Measurements from ENCODE around the gene HLCS. TPM values are rescaled to one million over a fixed set of nuclear protein-coding genes. Genes with fewer than 3 reads are reported as not detected.
"Not testable (repeated sequence)": the region's sequence is repeated elsewhere in the genome, so short reads cannot be mapped to it uniquely, and the experiment has no call there.

Gene HLCS
- polyA plus RNA-seq, 4 donors: 2.7 to 13.7 (median 4.9) TPM

DNA sequence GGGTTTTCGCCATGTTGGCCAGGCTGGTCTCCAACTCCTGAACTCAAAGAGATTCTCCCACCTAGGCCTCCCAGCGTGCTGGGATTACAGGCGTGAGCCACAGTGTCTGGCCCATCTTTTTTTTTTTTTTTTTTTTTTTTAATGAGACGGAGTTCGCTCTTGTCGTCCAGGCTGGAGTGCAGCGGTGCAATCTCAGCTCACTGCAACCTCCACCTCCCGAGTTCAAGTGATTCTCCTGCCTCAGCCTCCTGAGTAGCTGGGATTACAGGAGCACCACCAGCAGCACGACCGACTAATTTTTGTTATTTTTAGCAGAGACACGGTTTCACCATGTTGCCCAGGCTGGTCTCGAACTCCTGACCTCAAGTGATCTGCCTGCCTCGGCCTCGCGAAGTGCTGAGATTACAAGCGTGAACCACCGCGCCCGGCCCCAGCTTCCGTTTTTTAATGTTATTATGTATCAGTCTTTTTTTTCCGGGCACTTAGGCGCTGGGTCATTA is 22.8 kb upstream of the HLCS start:
- DNase-seq; H3K36me3 ChIP-seq (ENCODE audit: control insufficient read depth in 3 of 3, insufficient read depth in 2 of 3, low read depth in 1 of 3, low read length in 3 of 3); FAIRE-seq; H3K27me3 ChIP-seq (ENCODE audit: control insufficient read depth in 3 of 3, insufficient read depth in 3 of 3, low read length in 3 of 3); H3K4me1 ChIP-seq (ENCODE audit: control insufficient read depth in 3 of 3, insufficient read depth in 2 of 3, low read depth in 1 of 3, low read length in 2 of 3); H3K9me3 ChIP-seq (ENCODE audit: control insufficient read depth in 2 of 2, insufficient read depth in 1 of 2, low read depth in 1 of 2, low read length in 1 of 2): not testable (repeated sequence)
- 32 to 44% (median 40%) methylated on average over 18 to 22 of the region's 22 CpGs for WGBS, 3 donors
- Histone ChIP-seq H3K27ac (ENCODE audit: low read depth in 1 of 3, low read length in 2 of 3) (peak overlapping the region; percentile 86 to 98 (median 91)), H3K4me3 (ENCODE audit: low read depth in 1 of 3, low read length in 3 of 3) (peak overlapping the region; percentile 61 to 70 (median 62))

DNA sequence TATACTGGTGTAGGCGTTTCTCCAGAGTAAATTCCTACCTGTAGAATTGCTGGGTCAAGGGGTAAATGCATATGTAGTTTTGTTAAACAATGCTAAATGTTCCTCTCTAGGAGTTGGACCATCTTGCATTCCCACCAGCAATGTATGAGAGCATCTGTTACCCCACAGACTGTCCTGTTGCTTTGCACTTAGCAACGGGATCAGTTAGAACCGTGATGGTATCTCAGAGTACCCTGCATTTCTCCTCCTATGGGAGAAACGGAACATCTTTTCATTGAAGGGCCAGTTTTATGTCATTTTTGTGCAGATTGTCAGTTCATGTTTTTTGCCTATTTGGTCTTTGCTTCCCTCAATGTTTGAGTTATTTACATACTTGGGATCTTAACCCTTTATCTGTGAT is 22.1 kb upstream of the HLCS start:
- no peaks in the 10 kb centered on the region for H3K27me3 ChIP-seq (ENCODE audit: control insufficient read depth in 3 of 3, insufficient read depth in 3 of 3, low read length in 3 of 3)
- DNase-seq (no peak), FAIRE-seq (no peak)
- H3K27ac ChIP-seq (ENCODE audit: low read depth in 1 of 3, low read length in 2 of 3): no peak overlapping the region
- 82 to 85% (median 85%) methylated on average over 4 of the region's 4 CpGs for WGBS, 3 donors
- no peaks in the 10 kb centered on the region for H3K36me3 ChIP-seq (ENCODE audit: control insufficient read depth in 3 of 3, insufficient read depth in 2 of 3, low read depth in 1 of 3, low read length in 3 of 3)
- peaks cover 0 to 7% (median 0%) of the 10 kb centered on the region in 3 donors for H3K4me1 ChIP-seq (ENCODE audit: control insufficient read depth in 3 of 3, insufficient read depth in 2 of 3, low read depth in 1 of 3, low read length in 2 of 3)
- H3K4me3 ChIP-seq (ENCODE audit: low read depth in 1 of 3, low read length in 3 of 3): no peak overlapping the region
- H3K9me3 ChIP-seq (ENCODE audit: control insufficient read depth in 2 of 2, insufficient read depth in 1 of 2, low read depth in 1 of 2, low read length in 1 of 2): no peaks in the 10 kb centered on the region

DNA sequence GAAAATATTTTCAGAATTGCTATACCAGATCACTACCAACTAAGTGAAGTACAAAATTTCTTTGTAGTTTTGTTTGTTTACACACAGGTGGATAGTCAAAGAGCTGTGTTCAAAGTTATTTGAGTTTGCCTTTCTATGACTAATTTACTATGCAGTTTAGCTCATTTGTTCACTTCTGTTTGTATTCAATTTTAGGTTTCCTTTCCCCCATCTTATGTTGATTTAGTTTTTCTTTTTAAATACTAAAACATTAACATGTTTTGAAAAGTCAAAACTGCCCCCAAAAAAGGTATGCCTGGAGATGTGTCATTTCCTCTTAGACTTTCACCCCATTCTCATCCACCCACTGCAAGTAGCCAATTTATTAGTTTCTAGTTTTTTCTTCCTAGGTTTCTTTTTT is 21.4 kb upstream of the HLCS start:
- no peaks in the 10 kb centered on the region for H3K9me3 ChIP-seq (ENCODE audit: control insufficient read depth in 2 of 2, insufficient read depth in 1 of 2, low read depth in 1 of 2, low read length in 1 of 2)
- no peak overlapping the region for H3K27ac ChIP-seq (ENCODE audit: low read depth in 1 of 3, low read length in 2 of 3)
- no peak for DNase-seq
- peaks cover 0 to 7% (median 0%) of the 10 kb centered on the region in 3 donors for H3K4me1 ChIP-seq (ENCODE audit: control insufficient read depth in 3 of 3, insufficient read depth in 2 of 3, low read depth in 1 of 3, low read length in 2 of 3)
- no peaks in the 10 kb centered on the region for H3K36me3 ChIP-seq (ENCODE audit: control insufficient read depth in 3 of 3, insufficient read depth in 2 of 3, low read depth in 1 of 3, low read length in 3 of 3)
- no peak overlapping the region for H3K4me3 ChIP-seq (ENCODE audit: low read depth in 1 of 3, low read length in 3 of 3)
- H3K27me3 ChIP-seq (ENCODE audit: control insufficient read depth in 3 of 3, insufficient read depth in 3 of 3, low read length in 3 of 3): no peaks in the 10 kb centered on the region
- no peak for FAIRE-seq

DNA sequence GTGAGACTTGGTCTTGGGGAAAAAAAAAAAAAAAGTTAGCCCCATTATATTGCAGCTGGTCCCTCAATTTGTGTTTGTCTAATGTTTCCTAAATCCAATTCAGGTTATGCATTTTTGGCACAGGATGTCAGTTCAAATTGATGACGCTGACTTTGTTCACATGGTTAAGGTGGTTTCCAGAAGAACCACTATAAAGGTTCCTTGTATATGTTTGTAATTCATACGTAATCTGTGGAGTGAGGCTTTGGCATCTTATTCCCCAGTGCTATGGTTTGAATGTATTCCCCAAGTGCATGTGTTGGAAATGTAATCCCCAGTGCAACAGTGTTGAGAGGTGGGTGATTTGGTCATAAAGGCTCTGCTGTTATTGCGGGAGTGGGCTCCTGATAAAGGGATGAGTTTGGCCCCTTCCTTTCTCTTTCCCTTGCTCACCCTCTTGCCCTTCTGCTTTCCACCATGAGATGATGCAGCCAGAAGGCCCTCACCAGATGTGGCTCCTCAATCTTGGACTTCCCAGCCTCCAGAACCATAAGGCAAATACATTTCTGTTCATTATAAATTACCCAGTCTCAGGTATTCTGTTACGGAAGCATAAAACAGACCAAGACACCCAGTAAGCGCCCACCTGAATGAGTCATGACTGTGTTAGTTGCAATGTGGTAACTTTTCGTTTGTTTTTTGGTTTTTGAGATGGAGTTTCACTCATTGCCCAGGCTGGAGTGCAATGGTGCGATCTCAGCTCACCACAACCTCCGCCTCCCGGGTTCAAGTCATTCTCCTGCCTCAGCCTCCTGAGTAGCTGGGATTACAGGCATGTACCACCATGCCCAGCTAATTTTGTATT is 19.5 kb upstream of the HLCS start:
- DNase-seq: no peak
- Histone ChIP-seq H3K36me3 (ENCODE audit: control insufficient read depth in 3 of 3, insufficient read depth in 2 of 3, low read depth in 1 of 3, low read length in 3 of 3) (no peaks in the 10 kb centered on the region), H3K27me3 (ENCODE audit: control insufficient read depth in 3 of 3, insufficient read depth in 3 of 3, low read length in 3 of 3) (no peaks in the 10 kb centered on the region), H3K9me3 (ENCODE audit: control insufficient read depth in 2 of 2, insufficient read depth in 1 of 2, low read depth in 1 of 2, low read length in 1 of 2) (no peaks in the 10 kb centered on the region), H3K4me1 (ENCODE audit: control insufficient read depth in 3 of 3, insufficient read depth in 2 of 3, low read depth in 1 of 3, low read length in 2 of 3) (peaks cover 0 to 7% (median 0%) of the 10 kb centered on the region in 3 donors), H3K4me3 (ENCODE audit: low read depth in 1 of 3, low read length in 3 of 3) (no peak overlapping the region), H3K27ac (ENCODE audit: low read depth in 1 of 3, low read length in 2 of 3) (no peak overlapping the region)
- 75 to 89% (median 79%) methylated on average over 9 of the region's 9 CpGs for whole genome bisulfite sequencing, 3 donors
- FAIRE-seq: no peak

DNA sequence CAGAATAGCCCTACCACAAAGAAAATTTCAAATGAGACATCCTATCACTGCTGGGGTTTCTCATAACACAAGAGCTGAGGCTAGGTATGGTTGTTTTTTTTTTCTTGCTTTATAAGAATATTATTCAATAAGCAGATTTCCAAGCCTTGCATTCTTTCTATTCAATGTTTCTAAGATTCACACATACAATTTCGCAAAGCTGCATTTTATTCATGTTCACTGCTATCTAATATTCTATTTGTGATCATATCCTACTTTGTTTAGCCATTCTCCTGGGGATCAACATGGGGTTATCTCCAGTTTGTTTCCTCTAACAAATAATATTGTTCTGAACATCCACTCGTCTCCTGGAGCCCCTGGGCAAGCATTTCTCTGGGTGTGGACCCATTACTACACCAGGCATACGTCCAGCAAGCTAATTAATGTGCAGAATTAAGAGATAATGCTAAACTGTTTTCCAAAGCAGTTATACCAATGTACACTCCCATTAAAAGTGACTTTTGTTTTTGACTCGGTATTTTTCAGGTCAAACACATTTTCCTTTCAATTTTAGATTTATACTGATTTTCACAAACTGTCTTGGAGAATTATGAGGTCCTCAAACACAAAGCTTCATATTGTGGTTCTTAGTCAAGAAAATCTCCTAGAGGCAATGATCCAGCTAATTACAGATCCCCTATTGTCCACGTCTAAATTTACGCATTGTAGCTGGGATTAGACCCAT is 15.7 kb upstream of the HLCS start:
- Histone ChIP-seq H3K36me3 (ENCODE audit: control insufficient read depth in 3 of 3, insufficient read depth in 2 of 3, low read depth in 1 of 3, low read length in 3 of 3) (no peaks in the 10 kb centered on the region), H3K27me3 (ENCODE audit: control insufficient read depth in 3 of 3, insufficient read depth in 3 of 3, low read length in 3 of 3) (no peaks in the 10 kb centered on the region), H3K27ac (ENCODE audit: low read depth in 1 of 3, low read length in 2 of 3) (no peak overlapping the region), H3K4me1 (ENCODE audit: control insufficient read depth in 3 of 3, insufficient read depth in 2 of 3, low read depth in 1 of 3, low read length in 2 of 3) (peaks cover 0 to 2% (median 0%) of the 10 kb centered on the region in 3 donors), H3K4me3 (ENCODE audit: low read depth in 1 of 3, low read length in 3 of 3) (no peak overlapping the region), H3K9me3 (ENCODE audit: control insufficient read depth in 2 of 2, insufficient read depth in 1 of 2, low read depth in 1 of 2, low read length in 1 of 2) (no peaks in the 10 kb centered on the region)
- WGBS, 3 donors: 70 to 73% (median 70%) methylated on average over 6 of the region's 6 CpGs
- DNase-seq (no peak), FAIRE-seq (no peak)

DNA sequence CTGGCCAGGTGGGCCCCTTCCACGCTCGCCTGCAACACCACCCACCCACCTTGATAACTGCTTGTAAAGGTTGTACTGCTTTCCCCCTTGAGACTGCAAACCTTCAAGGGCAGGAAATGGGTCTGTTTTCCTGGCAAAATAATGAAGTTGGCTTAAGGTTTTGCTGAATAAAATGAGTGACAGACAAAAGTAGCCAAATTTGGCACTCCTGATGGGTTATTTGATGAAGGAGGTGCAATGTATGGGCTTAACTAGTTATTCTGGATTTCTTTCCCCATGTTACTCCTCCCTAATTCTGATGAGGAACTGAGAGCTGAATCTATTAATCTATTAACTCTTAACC is 14.6 kb upstream of the HLCS start:
- no peak for FAIRE-seq
- 4 to 36% (median 23%) methylated on average over 2 of the region's 2 CpGs for WGBS, 3 donors

DNA sequence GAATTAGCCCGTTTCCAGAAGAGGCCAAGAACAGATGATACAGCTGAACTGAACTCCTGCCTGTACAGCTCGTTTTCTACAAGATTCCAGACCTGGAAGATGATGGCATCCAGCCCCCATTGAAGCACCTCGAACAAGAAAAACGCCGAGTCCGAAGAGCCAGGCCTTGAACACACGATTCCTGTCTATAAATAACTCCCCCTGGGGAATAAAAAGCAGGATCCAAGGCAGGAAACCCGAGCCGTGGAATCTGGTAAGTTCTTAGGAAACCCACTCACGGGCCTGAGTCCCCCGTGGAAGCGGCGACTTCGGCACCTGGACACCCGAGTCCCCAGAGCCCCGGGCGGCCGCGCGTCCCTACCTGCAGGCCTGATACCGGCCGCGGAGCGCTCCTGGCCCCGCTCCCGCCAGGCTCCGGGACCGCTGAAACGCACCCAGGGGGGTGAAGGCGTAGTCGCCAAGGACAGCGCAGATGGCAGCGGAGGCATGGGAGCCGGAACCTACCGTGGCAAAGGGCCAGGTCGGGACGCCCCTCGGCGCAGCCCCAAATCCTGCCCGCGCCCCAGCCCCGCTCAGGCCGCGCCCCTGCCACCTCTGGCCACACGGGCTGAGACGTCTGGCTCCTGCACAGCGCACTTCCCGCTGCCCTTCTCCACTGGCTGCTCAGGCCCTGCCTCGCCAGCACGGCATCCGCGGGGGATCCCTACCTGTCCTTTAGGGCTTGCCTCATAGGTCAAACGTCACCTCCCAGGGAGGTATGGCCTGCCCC is 14.0 kb upstream of the HLCS start:
- H3K4me1 ChIP-seq (ENCODE audit: control insufficient read depth in 3 of 3, insufficient read depth in 2 of 3, low read depth in 1 of 3, low read length in 2 of 3): peaks cover 0 to 2% (median 0%) of the 10 kb centered on the region in 3 donors
- no peak overlapping the region for H3K27ac ChIP-seq (ENCODE audit: low read depth in 1 of 3, low read length in 2 of 3)
- H3K36me3 ChIP-seq (ENCODE audit: control insufficient read depth in 3 of 3, insufficient read depth in 2 of 3, low read depth in 1 of 3, low read length in 3 of 3): no peaks in the 10 kb centered on the region
- no peaks in the 10 kb centered on the region for H3K9me3 ChIP-seq (ENCODE audit: control insufficient read depth in 2 of 2, insufficient read depth in 1 of 2, low read depth in 1 of 2, low read length in 1 of 2)
- no peak for FAIRE-seq
- H3K4me3 ChIP-seq (ENCODE audit: low read depth in 1 of 3, low read length in 3 of 3): peak overlapping the region in 2 of 3 donors; percentile 32 to 43
- 4 to 12% (median 11%) methylated on average over 49 to 53 of the region's 53 CpGs for WGBS, 3 donors
- DNase-seq: peak; percentile 29 to 61
- no peaks in the 10 kb centered on the region for H3K27me3 ChIP-seq (ENCODE audit: control insufficient read depth in 3 of 3, insufficient read depth in 3 of 3, low read length in 3 of 3)

More for the DNA sequence above, 14.6 kb upstream of the HLCS start:
- no peaks in the 10 kb centered on the region for H3K36me3 ChIP-seq (ENCODE audit: control insufficient read depth in 3 of 3, insufficient read depth in 2 of 3, low read depth in 1 of 3, low read length in 3 of 3)
- DNase-seq: no peak
- H3K9me3 ChIP-seq (ENCODE audit: control insufficient read depth in 2 of 2, insufficient read depth in 1 of 2, low read depth in 1 of 2, low read length in 1 of 2): no peaks in the 10 kb centered on the region
- H3K4me3 ChIP-seq (ENCODE audit: low read depth in 1 of 3, low read length in 3 of 3): peak overlapping the region in 2 of 3 donors; percentile 32 to 43
- H3K27me3 ChIP-seq (ENCODE audit: control insufficient read depth in 3 of 3, insufficient read depth in 3 of 3, low read length in 3 of 3): no peaks in the 10 kb centered on the region
- H3K4me1 ChIP-seq (ENCODE audit: control insufficient read depth in 3 of 3, insufficient read depth in 2 of 3, low read depth in 1 of 3, low read length in 2 of 3): peaks cover 0 to 2% (median 0%) of the 10 kb centered on the region in 3 donors
- no peak overlapping the region for H3K27ac ChIP-seq (ENCODE audit: low read depth in 1 of 3, low read length in 2 of 3)
